ENCODE data around the gene LMBR1.
"Not testable (repeated sequence)": the region's sequence is repeated elsewhere in the genome, so short reads cannot be mapped to it uniquely, and the experiment has no call there.

The LMBR1 gene

GRCh38 chr7:156731651-156732050, 161.3 kb downstream of the LMBR1 start:
- no peak for DNase-seq (ENCODE audit: low read depth)
- no peak overlapping the region for H3K4me3 ChIP-seq (ENCODE audit: low read depth, low read length)

- DNase-seq (ENCODE audit: low read depth) = no peak
Measured at GRCh38 chr7:156725936-156726335, 167.0 kb downstream of the LMBR1 start.

GRCh38 chr7:156725073-156725472, 167.9 kb downstream of the LMBR1 start:
- H3K4me3 ChIP-seq (ENCODE audit: low read depth, low read length) = no peak overlapping the region
- peak; percentile 61 for DNase-seq (ENCODE audit: low read depth)

More at GRCh38 chr7:156725936-156726335, 167.0 kb downstream of the LMBR1 start:
- no peak overlapping the region for H3K4me3 ChIP-seq (ENCODE audit: low read depth, low read length)

- DNase-seq (ENCODE audit: low read depth) = no peak
- H3K4me3 ChIP-seq (ENCODE audit: low read depth, low read length) = no peak overlapping the region
Measured at GRCh38 chr7:156722043-156722826, 170.7 kb downstream of the LMBR1 start.

- no peak for DNase-seq (ENCODE audit: low read depth)
- H3K4me3 ChIP-seq (ENCODE audit: low read depth, low read length) = no peak overlapping the region
Measured at GRCh38 chr7:156703773-156704482, 189.1 kb downstream of the LMBR1 start.

- no peak overlapping the region for H3K4me3 ChIP-seq (ENCODE audit: low read depth, low read length)
- DNase-seq (ENCODE audit: low read depth) = no peak
Measured at GRCh38 chr7:156703209-156703608, 189.8 kb downstream of the LMBR1 start.

- H3K4me3 ChIP-seq (ENCODE audit: low read depth, low read length) = no peak overlapping the region
- DNase-seq (ENCODE audit: low read depth) = no peak
Measured at GRCh38 chr7:156702399-156702798, 190.6 kb downstream of the LMBR1 start.

GRCh38 chr7:156701787-156702186, 191.2 kb downstream of the LMBR1 start:
- DNase-seq (ENCODE audit: low read depth); H3K4me3 ChIP-seq (ENCODE audit: low read depth, low read length): not testable (repeated sequence)

GRCh38 chr7:156698512-156698911, 194.5 kb downstream of the LMBR1 start:
- DNase-seq (ENCODE audit: low read depth); H3K4me3 ChIP-seq (ENCODE audit: low read depth, low read length): not testable (repeated sequence)

- DNase-seq (ENCODE audit: low read depth); H3K4me3 ChIP-seq (ENCODE audit: low read depth, low read length): not testable (repeated sequence)
Measured at GRCh38 chr7:156697283-156697682, 195.7 kb downstream of the LMBR1 start.

- DNase-seq (ENCODE audit: low read depth) = no peak
- H3K4me3 ChIP-seq (ENCODE audit: low read depth, low read length) = no peak overlapping the region
Measured at GRCh38 chr7:156693627-156694026, 199.4 kb downstream of the LMBR1 start.

GRCh38 chr7:156692849-156693248, 200.1 kb downstream of the LMBR1 start:
- no peak overlapping the region for H3K4me3 ChIP-seq (ENCODE audit: low read depth, low read length)
- DNase-seq (ENCODE audit: low read depth) = no peak

GRCh38 chr7:156691764-156692163, 201.2 kb downstream of the LMBR1 start:
- no peak overlapping the region for H3K4me3 ChIP-seq (ENCODE audit: low read depth, low read length)

GRCh38 chr7:156684661-156685060, 208.3 kb downstream of the LMBR1 start:
- no peak overlapping the region for H3K4me3 ChIP-seq (ENCODE audit: low read depth, low read length)

More at GRCh38 chr7:156691764-156692163, 201.2 kb downstream of the LMBR1 start:
- no peak for DNase-seq (ENCODE audit: low read depth)

GRCh38 chr7:156684251-156684650, 208.7 kb downstream of the LMBR1 start:
- no peak for DNase-seq (ENCODE audit: low read depth)
- no peak overlapping the region for H3K4me3 ChIP-seq (ENCODE audit: low read depth, low read length)

More at GRCh38 chr7:156684661-156685060, 208.3 kb downstream of the LMBR1 start:
- no peak for DNase-seq (ENCODE audit: low read depth)

GRCh38 chr7:156682928-156683327, 210.1 kb downstream of the LMBR1 start:
- DNase-seq (ENCODE audit: low read depth) = no peak
- H3K4me3 ChIP-seq (ENCODE audit: low read depth, low read length) = no peak overlapping the region

GRCh38 chr7:156680281-156680680, 212.7 kb downstream of the LMBR1 start:
- peak; percentile 9 for DNase-seq (ENCODE audit: low read depth)

GRCh38 chr7:156677374-156678054, 215.5 kb downstream of the LMBR1 start:
- DNase-seq (ENCODE audit: low read depth) = no peak
- H3K4me3 ChIP-seq (ENCODE audit: low read depth, low read length) = no peak overlapping the region

More at GRCh38 chr7:156680281-156680680, 212.7 kb downstream of the LMBR1 start:
- H3K4me3 ChIP-seq (ENCODE audit: low read depth, low read length) = no peak overlapping the region

GRCh38 chr7:156676263-156676662, 216.7 kb downstream of the LMBR1 start:
- H3K4me3 ChIP-seq (ENCODE audit: low read depth, low read length) = no peak overlapping the region
- no peak for DNase-seq (ENCODE audit: low read depth)

- no peak for DNase-seq (ENCODE audit: low read depth)
- no peak overlapping the region for H3K4me3 ChIP-seq (ENCODE audit: low read depth, low read length)
Measured at GRCh38 chr7:156675721-156676120, 217.3 kb downstream of the LMBR1 start.
